ENCODE data around the gene GPR55. TPM values are rescaled to one million over a fixed set of nuclear protein-coding genes. Genes with fewer than 3 reads are reported as not detected.

Gene GPR55
- total and polyA plus RNA-seq, 2 of the 8 experiments (the other 6 are each of a cell fraction or from before 2014, with no cell fraction given): not detected

DNA sequence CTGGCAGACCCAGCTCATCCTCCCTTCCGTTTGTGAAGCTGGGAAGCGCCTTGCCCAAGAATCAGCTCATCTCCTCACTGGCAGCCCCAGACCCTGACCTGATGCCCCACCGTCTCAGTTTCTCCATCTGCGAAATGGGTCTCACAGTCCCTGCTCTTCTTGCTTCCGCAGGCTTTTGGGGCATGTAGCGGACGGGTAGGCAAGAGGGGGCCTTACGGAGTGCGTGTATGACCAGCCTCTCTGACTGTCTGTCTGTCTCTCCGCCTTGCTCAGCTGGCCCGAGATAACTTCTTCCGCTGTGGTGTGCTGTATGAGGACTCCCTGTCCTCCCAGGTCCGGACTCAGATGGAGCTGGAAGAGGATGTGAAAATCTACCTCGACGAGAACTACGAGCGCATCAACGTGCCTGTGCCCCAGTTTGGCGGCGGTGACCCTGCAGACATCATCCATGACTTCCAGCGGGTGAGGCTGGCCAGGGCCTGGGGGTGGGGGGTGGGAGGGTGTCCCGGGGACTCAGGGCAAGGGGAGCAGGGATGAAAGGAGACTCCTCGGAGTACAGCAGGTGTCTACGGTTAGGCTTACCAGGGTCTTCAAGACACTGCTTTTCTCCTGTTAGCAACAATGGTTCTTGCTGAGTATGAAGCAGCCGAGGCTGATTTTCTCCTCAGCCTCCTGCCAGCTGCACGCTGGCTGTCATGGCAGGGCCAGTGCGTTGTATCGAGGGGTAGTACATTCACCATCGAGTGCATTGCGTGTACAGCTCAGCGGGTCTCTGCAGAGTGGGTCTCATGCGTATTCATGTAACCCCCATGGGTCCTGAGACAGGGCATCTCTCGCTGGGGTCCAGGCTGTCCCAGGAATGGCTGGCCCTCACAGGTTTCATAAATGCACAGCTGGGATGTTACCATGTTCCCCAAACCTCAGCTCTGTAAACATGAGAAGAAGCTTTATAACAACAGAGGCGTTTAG lies 49.4 kb downstream of the GPR55 start (continued):
- TF ChIP-seq, protein P1, sequence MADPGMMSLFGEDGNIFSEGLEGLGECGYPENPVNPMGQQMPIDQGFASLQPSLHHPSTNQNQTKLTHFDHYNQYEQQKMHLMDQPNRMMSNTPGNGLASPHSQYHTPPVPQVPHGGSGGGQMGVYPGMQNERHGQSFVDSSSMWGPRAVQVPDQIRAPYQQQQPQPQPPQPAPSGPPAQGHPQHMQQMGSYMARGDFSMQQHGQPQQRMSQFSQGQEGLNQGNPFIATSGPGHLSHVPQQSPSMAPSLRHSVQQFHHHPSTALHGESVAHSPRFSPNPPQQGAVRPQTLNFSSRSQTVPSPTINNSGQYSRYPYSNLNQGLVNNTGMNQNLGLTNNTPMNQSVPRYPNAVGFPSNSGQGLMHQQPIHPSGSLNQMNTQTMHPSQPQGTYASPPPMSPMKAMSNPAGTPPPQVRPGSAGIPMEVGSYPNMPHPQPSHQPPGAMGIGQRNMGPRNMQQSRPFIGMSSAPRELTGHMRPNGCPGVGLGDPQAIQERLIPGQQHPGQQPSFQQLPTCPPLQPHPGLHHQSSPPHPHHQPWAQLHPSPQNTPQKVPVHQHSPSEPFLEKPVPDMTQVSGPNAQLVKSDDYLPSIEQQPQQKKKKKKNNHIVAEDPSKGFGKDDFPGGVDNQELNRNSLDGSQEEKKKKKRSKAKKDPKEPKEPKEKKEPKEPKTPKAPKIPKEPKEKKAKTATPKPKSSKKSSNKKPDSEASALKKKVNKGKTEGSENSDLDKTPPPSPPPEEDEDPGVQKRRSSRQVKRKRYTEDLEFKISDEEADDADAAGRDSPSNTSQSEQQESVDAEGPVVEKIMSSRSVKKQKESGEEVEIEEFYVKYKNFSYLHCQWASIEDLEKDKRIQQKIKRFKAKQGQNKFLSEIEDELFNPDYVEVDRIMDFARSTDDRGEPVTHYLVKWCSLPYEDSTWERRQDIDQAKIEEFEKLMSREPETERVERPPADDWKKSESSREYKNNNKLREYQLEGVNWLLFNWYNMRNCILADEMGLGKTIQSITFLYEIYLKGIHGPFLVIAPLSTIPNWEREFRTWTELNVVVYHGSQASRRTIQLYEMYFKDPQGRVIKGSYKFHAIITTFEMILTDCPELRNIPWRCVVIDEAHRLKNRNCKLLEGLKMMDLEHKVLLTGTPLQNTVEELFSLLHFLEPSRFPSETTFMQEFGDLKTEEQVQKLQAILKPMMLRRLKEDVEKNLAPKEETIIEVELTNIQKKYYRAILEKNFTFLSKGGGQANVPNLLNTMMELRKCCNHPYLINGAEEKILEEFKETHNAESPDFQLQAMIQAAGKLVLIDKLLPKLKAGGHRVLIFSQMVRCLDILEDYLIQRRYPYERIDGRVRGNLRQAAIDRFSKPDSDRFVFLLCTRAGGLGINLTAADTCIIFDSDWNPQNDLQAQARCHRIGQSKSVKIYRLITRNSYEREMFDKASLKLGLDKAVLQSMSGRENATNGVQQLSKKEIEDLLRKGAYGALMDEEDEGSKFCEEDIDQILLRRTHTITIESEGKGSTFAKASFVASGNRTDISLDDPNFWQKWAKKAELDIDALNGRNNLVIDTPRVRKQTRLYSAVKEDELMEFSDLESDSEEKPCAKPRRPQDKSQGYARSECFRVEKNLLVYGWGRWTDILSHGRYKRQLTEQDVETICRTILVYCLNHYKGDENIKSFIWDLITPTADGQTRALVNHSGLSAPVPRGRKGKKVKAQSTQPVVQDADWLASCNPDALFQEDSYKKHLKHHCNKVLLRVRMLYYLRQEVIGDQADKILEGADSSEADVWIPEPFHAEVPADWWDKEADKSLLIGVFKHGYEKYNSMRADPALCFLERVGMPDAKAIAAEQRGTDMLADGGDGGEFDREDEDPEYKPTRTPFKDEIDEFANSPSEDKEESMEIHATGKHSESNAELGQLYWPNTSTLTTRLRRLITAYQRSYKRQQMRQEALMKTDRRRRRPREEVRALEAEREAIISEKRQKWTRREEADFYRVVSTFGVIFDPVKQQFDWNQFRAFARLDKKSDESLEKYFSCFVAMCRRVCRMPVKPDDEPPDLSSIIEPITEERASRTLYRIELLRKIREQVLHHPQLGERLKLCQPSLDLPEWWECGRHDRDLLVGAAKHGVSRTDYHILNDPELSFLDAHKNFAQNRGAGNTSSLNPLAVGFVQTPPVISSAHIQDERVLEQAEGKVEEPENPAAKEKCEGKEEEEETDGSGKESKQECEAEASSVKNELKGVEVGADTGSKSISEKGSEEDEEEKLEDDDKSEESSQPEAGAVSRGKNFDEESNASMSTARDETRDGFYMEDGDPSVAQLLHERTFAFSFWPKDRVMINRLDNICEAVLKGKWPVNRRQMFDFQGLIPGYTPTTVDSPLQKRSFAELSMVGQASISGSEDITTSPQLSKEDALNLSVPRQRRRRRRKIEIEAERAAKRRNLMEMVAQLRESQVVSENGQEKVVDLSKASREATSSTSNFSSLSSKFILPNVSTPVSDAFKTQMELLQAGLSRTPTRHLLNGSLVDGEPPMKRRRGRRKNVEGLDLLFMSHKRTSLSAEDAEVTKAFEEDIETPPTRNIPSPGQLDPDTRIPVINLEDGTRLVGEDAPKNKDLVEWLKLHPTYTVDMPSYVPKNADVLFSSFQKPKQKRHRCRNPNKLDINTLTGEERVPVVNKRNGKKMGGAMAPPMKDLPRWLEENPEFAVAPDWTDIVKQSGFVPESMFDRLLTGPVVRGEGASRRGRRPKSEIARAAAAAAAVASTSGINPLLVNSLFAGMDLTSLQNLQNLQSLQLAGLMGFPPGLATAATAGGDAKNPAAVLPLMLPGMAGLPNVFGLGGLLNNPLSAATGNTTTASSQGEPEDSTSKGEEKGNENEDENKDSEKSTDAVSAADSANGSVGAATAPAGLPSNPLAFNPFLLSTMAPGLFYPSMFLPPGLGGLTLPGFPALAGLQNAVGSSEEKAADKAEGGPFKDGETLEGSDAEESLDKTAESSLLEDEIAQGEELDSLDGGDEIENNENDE (IDR thresholded peaks at IDR 0.05; ENCODE audit: insufficient replicate concordance, low read length): no peak
- TF ChIP-seq POU5F1 (IDR thresholded peaks at IDR 0.05; ENCODE audit: low read depth, low read length) (no peak), SP2 (IDR thresholded peaks at IDR 0.05; ENCODE audit: low read length) (no peak), RNF2 (IDR thresholded peaks at IDR 0.05; ENCODE audit: borderline replicate concordance, low read depth, low read length, missing control alignments, poor library complexity, severe bottlenecking) (no peak), TBP (IDR thresholded peaks at IDR 0.05; ENCODE audit: low read depth, low read length) (no peak)
- TF ChIP-seq, protein P2, sequence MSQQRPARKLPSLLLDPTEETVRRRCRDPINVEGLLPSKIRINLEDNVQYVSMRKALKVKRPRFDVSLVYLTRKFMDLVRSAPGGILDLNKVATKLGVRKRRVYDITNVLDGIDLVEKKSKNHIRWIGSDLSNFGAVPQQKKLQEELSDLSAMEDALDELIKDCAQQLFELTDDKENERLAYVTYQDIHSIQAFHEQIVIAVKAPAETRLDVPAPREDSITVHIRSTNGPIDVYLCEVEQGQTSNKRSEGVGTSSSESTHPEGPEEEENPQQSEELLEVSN (IDR thresholded peaks at IDR 0.05): no peak

All from H1 (cell line).